NCI-H510A (cell line): Measurements from ENCODE around the gene SHD.
"Not testable (repeated sequence)": the region's sequence is repeated elsewhere in the genome, so short reads cannot be mapped to it uniquely, and the experiment has no call there.

Experiments used
- DNase-seq: peaks from one replicate; lab custom pipeline; 2025; lab: John Stamatoyannopoulos, UW

SHD gene

GRCh38 chr19:4278419-4279266 lies at the start of gene SHD:
SHD (plus strand) TSS chr19:4279266; CDS start chr19:4280064, 798 bp downstream.
- DNase-seq = no peak

DNA sequence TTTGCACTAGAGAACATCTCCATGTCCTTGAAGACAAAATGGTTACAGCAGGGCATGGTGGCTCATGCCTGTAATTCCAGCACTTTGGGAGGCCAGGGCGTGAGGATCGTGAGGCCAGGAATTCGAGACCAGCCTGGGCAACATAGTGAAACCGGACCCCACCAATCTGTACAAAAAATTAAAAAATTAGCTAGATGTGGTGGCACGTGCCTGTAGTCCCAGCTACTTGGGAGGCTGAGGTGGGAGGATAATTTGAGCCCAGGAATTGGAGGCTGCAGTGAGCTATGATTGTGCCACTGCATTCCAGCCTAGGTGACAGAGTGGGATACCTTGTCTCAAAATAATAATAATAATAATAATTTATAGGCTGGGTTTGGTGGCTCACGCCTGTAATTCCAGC lies 48.8 kb upstream of the SHD start:
- not testable (repeated sequence) for DNase-seq

- DNase-seq = not testable (repeated sequence)
These were observed 47.5 kb upstream of the SHD start for GRCh38 chr19:4231521-4231920.

DNA sequence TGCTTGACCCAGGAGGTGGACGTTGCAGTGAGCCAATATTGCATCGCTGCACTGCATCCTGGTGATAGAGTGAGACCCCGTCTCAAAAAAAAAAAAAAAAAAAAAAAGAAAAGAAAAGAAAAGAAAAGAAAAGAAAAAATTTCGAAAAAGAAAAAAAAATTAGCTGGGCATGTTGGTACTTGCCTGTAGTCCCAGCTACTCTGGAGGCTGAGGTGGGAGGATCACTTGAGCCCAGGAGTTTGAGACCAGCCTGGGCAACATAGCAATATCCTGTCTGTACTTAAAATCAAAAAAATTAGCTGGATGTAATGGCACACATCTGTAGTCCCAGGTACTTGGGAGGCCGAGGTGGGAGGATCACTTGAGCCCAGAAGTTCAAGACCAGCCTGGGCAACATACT lies 46.9 kb upstream of the SHD start:
- DNase-seq = not testable (repeated sequence)

- no peak for DNase-seq
These were observed 46.3 kb upstream of the SHD start for GRCh38 chr19:4232614-4233281.

- DNase-seq = no peak
These were observed 45.7 kb upstream of the SHD start for GRCh38 chr19:4233282-4233853.

DNA sequence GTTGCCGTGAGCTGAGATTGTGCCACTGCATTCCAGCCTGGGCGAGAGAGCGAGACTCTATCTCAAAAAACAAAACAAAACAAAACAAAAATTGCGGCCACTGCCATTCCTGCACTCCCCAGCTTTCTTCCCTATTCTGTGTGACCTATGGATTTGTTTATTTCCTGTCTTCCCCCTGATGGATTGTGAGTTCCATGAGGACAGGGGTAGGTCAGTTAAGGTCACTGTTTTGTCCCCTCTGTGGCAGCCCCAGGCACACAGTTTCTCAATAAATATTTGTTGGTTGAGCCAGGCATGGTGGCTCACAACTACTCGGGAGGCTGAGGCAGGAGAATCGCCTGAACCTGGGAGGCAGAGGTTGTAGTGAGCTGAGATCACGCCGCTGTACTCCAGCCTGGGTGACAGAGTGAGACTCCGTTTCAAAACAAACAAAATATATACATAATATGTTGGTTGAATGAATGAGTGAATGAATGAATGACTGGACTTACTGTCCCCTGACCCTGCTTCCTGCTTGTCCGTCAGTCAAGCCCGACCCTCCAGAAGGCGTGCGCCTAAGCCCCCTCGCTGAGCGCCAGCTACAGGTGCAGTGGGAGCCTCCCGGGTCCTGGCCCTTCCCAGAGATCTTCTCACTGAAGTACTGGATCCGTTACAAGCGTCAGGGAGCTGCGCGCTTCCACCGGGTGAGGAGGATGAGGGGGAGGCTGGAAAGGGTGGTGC lies 44.8 kb upstream of the SHD start:
- DNase-seq = peak; percentile 69

GRCh38 chr19:4234862-4235201 lies 44.2 kb upstream of the SHD start:
- no peak for DNase-seq

DNA sequence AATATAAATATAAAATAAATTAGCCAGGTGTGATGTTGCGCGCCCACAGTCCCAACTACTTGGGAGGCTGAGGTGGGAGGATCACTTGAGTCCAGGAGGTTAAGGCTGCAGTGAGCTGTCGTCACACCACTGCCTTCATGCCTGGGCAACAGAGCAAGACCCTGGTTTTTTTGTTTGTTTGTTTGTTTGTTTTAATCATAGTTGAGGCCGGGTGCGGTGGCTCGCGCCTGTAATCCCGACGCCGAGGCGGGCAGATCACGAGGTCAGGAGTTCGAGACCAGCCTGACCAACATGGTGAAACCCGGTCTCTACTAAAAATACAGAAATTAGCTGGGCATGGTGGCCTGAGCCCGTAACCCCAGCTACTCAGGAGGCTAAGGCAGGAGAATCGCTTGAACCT lies 41.6 kb upstream of the SHD start:
- not testable (repeated sequence) for DNase-seq

- DNase-seq = no peak
These were observed 40.2 kb upstream of the SHD start for GRCh38 chr19:4238831-4239230.

DNA sequence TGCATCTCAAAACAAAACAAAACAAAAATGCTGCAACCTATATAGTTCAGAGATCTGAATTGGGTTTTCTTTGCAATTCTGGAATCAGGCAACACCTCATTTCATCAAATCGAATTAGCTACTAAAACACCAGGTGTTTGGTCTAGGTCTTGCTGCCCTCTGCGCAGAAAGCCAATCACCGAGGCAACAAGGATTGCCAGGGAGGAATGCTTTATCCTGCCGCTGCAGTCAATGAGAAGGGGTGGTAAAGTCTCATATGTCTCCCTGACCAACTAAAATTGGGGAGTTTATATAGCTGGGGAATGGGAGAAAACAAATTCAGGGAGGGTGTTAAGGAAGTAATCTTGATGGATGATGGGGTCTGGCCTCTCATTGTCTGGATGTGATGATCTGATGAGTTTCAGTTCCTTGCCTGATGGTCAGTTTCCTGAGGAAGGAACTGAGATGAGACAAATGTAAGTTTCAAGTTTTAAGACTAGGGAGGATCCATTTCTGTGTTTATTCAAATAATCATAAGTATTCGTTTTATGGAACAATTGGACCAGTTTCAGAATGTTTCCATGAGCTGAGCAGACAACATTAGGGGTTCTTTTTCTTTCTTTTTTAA lies 37.1 kb upstream of the SHD start:
- no peak for DNase-seq

GRCh38 chr19:4245938-4246337 lies 33.1 kb upstream of the SHD start:
- DNase-seq = not testable (repeated sequence)

DNA sequence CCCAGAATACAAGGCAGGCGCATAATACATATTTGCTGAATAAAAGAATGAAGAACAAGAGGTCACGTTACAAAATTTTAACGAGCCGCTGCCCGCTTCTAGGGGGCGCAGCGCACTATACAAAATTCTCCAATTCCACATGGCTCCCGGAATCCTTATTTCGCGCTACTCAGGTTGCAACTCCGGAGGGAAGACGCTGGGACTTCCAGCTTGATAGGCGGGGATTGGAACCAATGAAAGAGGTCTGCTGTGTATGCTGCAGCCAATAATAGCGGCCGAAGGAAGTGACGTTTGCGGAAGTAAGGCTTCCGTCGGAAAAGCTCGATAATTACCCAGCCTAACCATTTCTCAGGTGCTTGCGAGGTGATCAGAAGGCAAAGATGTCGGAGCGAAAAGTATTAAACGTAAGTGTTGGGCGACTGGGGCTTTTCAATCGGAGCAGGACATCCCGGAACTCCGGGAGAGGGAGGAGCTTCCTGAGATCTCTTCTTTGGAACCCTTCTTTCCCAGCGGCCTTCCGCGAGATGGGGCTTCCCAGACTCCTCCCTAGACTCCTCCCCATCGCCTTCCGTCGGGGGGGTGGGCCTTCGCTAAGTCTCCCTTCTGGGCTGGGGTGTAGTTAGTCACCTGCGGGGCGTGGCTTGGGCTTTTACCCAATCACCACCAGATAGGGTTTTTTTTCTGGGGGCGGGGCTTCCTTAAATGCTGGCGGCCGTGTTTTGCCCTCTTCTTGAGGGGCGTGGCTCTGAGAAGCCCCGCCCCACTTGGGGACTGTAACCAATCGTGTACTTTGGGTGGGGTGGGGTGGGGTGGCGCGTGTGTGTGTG lies 32.1 kb upstream of the SHD start, which contains the start of gene YJU2:
YJU2 (plus strand) TSS at position 314 of the 827 bp plus-strand sequence; CDS start at position 381, 67 bp downstream.
- peak; percentile 99 for DNase-seq

GRCh38 chr19:4256563-4256962 lies 22.5 kb upstream of the SHD start:
- DNase-seq = no peak

- DNase-seq = no peak
These were observed 22.0 kb upstream of the SHD start for GRCh38 chr19:4257025-4257424.

DNA sequence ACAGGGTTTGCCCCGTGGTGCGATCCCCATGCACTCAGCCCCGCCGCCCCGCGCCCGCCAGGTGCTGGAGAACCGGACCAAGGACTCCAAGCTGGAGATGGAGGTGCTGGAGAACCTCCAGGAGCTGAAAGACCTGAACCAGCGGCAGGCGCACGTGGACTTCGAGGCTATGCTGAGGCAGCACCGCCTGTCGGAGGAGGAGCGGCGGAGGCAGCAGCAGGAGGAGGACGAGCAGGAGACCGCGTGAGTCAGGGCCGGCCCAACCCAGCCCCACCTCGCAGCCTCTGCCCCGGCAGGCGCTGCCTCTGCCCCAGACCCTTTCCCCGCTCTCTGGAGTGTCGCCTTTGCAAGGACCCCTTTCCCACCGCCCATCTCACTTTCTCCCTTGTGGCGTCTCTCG lies 20.9 kb upstream of the SHD start:
- no peak for DNase-seq

GRCh38 chr19:4260613-4261191 lies 18.4 kb upstream of the SHD start:
- DNase-seq = no peak

DNA sequence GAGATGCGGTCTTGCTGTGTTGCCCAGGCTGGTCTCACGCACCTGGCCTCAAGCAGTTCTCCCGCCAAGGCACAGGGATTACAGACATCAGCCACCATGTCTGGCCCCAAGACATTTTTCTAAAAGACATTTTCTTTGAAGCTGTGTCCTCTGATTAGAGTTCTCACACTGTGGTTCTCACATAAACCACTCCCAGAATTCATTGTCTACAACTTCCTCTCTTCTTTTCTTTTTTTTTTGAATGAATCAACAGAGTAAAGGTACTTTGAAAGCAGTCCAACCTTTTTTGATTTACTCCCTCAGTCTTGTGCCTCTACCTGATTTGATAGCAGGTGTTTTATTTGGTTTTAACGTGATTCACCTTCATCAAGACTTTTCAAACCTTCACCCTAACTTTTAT lies 14.3 kb upstream of the SHD start:
- no peak for DNase-seq

DNA sequence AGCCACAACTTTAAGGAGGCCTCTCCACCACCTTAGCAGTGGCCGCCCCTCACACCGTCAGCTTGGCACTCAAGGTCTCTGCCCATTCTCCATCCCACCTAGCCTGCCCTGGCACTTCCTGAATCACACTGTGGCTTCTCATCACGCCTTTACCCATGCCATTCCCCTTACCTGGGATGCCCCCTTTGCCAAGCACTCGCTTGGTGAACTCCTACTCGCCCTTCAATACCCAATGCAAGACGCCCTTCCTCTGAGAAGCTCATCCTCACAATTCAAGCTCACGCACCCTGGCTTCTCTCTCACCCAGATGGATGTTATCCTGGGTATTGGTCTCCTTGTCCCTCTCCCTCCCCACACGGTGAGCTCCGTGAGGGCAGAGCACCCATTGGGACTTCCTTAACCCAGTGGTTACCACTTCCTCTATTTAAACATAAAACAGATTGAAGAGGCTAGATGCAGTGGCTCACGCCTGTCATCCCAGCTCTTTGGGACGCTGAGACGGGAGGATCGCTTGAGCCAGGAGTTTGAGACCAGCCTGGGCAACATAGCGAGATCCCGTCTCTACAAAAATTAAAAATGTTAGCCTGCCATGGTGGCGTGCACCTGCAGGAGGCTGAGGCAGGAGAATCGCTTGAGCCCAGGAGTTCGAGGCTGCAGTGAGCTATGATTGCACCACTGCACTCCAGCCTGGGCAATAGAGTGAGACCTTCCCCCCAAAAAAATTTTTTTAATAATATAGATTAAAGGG lies 12.6 kb upstream of the SHD start:
- no peak for DNase-seq
